GM12864 (cell line): ENCODE measurements around the gene COL19A1.

Source experiments
- DNase-seq: peaks from one replicate; pipeline ENCODE4 v3.0.0-alpha.2; 2011; ENCODE audit warnings: low read depth
- H3K4me3 ChIP-seq: 2 replicates; pipeline ENCODE4 v1.5.1; 2011; ENCODE audit warnings: mild to moderate bottlenecking, low read depth, low read length, control low read depth
- TF ChIP-seq, protein P1 (sequence below): IDR thresholded peaks from 2 replicates; pipeline ENCODE4 v1.5.1; 2011; ENCODE audit warnings: low read depth, mild to moderate bottlenecking, moderate library complexity, low read length, control low read depth, inconsistent platforms; ENCODE audit errors: missing control alignments

The COL19A1 gene

DNA sequence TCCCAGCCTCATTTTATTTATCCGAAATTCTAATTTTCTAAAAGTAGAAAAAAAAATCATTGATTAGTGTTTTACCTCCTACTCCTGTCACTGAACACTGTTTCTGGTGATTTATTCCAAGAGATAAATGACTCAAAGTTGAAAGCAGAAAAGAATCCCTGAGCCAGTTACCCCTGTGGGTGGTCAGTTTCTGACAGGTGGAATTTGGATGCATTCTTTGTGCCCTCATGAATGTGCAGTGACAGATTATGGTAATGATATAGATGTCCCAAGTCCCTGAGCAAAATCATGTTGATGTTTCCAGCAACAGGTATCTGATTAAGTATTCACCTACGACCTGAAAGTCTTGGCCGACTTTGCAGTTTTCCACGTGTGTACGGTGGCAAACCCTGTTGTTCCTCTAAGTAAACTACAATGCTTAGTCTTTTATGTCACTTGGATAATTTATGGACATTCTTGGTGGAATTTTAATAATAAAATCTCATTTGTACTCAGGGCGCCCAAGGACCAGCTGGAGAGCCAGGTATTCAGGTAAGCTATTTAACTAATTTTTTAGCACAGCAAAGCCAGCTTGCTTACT is 282.9 kb downstream of the COL19A1 start:
- TF ChIP-seq, protein P1, sequence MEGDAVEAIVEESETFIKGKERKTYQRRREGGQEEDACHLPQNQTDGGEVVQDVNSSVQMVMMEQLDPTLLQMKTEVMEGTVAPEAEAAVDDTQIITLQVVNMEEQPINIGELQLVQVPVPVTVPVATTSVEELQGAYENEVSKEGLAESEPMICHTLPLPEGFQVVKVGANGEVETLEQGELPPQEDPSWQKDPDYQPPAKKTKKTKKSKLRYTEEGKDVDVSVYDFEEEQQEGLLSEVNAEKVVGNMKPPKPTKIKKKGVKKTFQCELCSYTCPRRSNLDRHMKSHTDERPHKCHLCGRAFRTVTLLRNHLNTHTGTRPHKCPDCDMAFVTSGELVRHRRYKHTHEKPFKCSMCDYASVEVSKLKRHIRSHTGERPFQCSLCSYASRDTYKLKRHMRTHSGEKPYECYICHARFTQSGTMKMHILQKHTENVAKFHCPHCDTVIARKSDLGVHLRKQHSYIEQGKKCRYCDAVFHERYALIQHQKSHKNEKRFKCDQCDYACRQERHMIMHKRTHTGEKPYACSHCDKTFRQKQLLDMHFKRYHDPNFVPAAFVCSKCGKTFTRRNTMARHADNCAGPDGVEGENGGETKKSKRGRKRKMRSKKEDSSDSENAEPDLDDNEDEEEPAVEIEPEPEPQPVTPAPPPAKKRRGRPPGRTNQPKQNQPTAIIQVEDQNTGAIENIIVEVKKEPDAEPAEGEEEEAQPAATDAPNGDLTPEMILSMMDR: no peak
- DNase-seq: no peak
- no peak overlapping the region for H3K4me3 ChIP-seq

DNA sequence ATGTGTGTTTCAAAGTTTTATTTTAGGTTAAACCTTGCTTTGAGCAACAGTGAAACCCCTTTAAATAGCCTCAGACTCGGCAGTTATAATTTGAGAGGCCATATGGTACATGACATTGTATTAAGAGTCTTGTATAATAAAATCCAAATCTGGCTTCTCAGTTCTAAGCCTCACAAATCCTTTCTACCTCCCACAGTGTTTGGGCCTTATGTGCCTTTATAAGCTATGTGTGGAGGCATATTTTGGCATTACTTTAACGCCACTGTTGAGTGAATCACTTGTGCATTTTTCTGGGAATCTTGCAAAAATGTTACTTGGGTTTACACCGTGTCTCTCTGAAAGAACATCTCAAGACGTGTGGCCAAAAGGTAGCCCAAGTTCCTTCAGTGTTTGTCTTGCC is 284.2 kb downstream of the COL19A1 start:
- H3K4me3 ChIP-seq: no peak overlapping the region
- TF ChIP-seq, protein P1: no peak
- no peak for DNase-seq

DNA sequence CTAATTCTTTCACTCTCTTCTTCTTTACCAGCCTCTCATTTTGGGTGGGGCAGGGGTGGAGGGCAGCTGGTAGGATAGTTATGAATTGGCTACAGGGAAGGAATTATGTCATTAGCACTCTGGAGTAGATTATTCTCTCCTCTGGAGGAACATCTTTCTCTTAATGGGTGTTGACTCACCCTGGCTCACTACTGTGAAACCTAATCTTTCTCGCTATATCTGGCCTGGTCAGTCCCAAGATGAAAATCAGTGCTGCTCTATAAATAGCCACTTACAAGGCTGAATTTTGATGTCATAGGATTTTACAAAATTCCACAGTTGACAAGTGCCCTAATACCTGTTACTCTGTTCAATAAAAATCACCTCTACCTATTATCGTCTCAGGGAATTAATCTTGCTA is 285.3 kb downstream of the COL19A1 start:
- no peak overlapping the region for H3K4me3 ChIP-seq
- TF ChIP-seq, protein P1: no peak
- DNase-seq: no peak

DNA sequence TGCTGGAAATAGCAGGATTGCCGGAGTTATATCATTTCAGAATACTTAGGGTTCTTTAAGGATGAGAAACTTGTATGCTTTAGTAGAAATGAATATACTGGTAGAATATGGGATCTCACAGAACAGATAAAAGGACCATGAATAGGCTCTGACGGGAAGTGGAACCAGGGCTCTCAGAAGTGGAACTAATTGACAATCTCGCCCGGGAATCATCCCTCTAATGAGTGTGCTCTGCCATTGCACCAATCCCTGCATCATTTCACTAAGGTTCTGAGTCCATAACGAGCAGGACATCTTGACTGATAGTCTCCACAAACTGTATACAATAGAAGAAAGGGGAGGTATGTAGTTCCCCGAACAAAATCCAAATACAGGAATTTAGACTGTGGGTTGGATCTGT is 286.4 kb downstream of the COL19A1 start:
- no peak for DNase-seq
- TF ChIP-seq, protein P1: no peak
- H3K4me3 ChIP-seq: no peak overlapping the region

DNA sequence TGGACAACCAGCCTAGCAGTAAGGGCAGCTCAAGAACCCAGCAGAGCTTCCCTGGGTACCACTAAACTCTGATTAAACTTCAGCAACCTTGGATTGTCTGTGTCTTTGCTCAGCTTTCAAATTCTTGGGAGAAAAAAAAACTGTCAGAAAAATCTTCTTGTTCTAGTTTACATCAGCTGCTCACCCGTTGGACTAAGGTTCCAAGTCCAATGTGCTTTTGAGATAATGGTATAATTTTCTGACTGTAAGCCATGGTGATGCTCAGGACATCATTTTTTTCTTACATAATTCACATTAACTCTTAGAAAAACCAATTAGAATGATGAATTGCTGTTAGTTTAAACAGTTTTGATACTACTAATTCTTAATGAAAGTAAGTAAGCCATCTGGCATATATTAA is 290.7 kb downstream of the COL19A1 start:
- no peak for DNase-seq
- H3K4me3 ChIP-seq: no peak overlapping the region
- TF ChIP-seq, protein P1: no peak

DNA sequence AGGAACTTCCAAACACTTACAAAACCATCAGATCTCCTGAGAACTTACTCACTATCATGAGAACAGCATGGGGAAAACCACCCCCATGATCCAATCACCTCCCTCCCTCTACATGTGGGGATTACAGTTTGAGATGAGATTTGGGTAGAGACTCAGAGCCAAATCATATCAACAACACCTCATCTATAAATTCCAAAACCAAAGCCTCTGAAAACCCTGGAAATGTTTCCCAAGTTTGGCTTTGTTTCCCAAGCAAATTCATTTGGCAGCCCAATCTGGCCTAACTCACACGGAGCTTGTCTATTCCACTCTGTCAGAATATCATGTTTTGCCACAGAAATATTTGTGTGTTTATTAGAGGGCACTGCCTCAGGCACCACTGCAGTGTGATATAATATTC is 293.9 kb downstream of the COL19A1 start:
- no peak overlapping the region for H3K4me3 ChIP-seq
- TF ChIP-seq, protein P1: no peak
- no peak for DNase-seq

DNA sequence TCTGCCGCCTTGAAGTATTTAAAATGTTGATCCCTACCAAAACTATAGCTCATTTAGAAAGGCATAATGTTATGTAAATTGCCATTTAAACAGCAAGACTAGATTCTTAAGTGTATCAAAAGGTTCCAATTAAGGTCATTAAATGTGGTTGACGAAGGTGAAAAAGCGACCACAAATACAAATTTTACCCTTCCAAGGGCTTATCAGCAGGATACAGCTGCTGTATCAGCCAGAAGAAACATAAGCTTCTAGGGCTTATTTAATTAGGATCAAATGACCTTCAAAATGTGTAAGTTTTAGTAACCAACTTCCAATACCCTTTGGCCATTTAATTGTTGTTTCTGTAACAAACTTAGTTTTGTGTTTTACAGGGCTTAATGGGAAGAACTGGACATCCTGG is 296.6 kb downstream of the COL19A1 start:
- TF ChIP-seq, protein P1: no peak
- no peak overlapping the region for H3K4me3 ChIP-seq
- no peak for DNase-seq
